Measurements from ENCODE around the gene IPO11. TPM values are rescaled to one million over a fixed set of nuclear protein-coding genes. Genes with fewer than 3 reads are reported as not detected.

The IPO11 gene
- 10 to 100 TPM in 4 of 6 donors, 1 to 10 TPM in 2; 8.3 to 12.1 (median 10.4) TPM for polyA plus RNA-seq (ENCODE audit: low read depth in 6 of 6)

GRCh38 chr5:62412549-62413329 lies at the start of gene IPO11:
Gene IPO11 (plus strand): TSS chr5:62412763. CDS start chr5:62437280, 24,517 bp downstream.
- Mint-ChIP-seq H3K36me3 (no peaks in the 10 kb centered on the region), H3K27me3 (no peaks in the 10 kb centered on the region), H3K27ac (peak within 1 kb of the TSS; percentile 92 to 98 (median 93)), H3K9me3 (no peaks in the 10 kb centered on the region), H3K4me1 (peaks cover 6 to 20% (median 19%) of the 10 kb centered on the region in 3 donors), H3K4me3 (peak within 1 kb of the TSS; percentile 83 to 95 (median 92))
- DNase-seq, result peak; percentile 97
- ATAC-seq (ENCODE audit: low read depth in 2 of 2), result peak; percentile 86 to 89

DNA sequence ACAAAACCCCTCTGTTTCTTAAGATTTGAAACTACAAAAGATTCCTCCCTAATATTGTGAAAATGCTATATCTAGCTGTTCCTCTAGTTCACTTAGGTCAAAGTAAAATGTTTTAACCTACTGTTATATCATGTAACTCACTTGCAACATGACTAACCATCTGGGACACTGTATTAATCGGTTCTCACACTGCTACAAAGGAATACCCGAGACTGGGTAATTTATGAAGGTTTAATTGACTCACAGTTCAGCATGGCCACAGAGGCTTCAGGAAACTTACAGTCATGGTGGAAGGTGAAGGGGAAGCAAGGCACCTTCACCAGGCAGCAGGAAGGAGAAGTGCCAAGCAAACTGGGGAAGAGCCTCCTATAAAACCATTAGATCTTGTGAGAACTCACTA lies 43.5 kb upstream of the IPO11 start:
- Mint-ChIP-seq H3K27me3 (no peaks in the 10 kb centered on the region), H3K4me3 (no peak overlapping the region), H3K9me3 (peaks cover 0 to 3% (median 0%) of the 10 kb centered on the region in 7 donors), H3K4me1 (no peaks in the 10 kb centered on the region), H3K27ac (no peak overlapping the region), H3K36me3 (peaks cover 8 to 14% of the 10 kb centered on the region in 2 donors)
- no peak for ATAC-seq (ENCODE audit: low read depth in 2 of 2)
- DNase-seq, result no peak

- no peak for ATAC-seq (ENCODE audit: low read depth in 2 of 2)
- DNase-seq, result no peak
- Mint-ChIP-seq H3K27me3 (no peaks in the 10 kb centered on the region), H3K4me1 (no peaks in the 10 kb centered on the region), H3K36me3 (peaks cover 0 to 5% of the 10 kb centered on the region in 2 donors), H3K27ac (peak overlapping the region in 1 of 6 donors; percentile 37), H3K9me3 (no peaks in the 10 kb centered on the region), H3K4me3 (no peak overlapping the region)
Measured at GRCh38 chr5:62371409-62371808, 41.2 kb upstream of the IPO11 start.

GRCh38 chr5:62372600-62372999 lies 40.0 kb upstream of the IPO11 start:
- ATAC-seq (ENCODE audit: low read depth in 2 of 2) (no peak), DNase-seq (no peak)
- Mint-ChIP-seq H3K4me3 (no peak overlapping the region), H3K27ac (no peak overlapping the region), H3K27me3 (no peaks in the 10 kb centered on the region), H3K9me3 (no peaks in the 10 kb centered on the region), H3K4me1 (no peaks in the 10 kb centered on the region), H3K36me3 (peaks cover 0 to 5% of the 10 kb centered on the region in 2 donors)

GRCh38 chr5:62373382-62373781 lies 39.2 kb upstream of the IPO11 start:
- ATAC-seq (ENCODE audit: low read depth in 2 of 2) (no peak), DNase-seq (no peak)
- H3K36me3 Mint-ChIP-seq, result peaks cover 0 to 5% of the 10 kb centered on the region in 2 donors
- no peaks in the 10 kb centered on the region for H3K9me3 Mint-ChIP-seq
- H3K27me3 Mint-ChIP-seq, result no peaks in the 10 kb centered on the region
- no peak overlapping the region for H3K27ac Mint-ChIP-seq
- no peaks in the 10 kb centered on the region for H3K4me1 Mint-ChIP-seq
- no peak overlapping the region for H3K4me3 Mint-ChIP-seq

DNA sequence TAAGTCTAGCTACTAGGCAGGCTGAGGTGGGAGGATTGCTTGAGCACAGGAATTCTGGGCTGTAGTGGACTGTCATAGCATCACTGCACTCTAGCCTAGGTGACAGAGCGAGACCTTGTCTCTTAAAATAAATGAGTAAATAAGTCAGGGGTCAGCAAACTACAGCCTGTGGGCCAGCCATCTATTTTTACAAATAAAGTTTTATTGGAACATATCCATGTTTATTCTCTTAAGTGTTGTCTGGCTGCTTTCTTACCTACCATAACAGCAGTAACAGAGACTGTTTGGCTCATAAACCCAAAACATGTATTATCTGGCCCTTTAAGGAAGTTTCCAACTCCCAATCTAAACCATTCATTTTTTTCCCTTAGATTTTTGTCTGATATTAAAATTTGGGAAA lies 38.5 kb upstream of the IPO11 start:
- Mint-ChIP-seq H3K36me3 (peaks cover 0 to 2% of the 10 kb centered on the region in 2 donors), H3K4me3 (no peak overlapping the region), H3K4me1 (no peaks in the 10 kb centered on the region), H3K9me3 (no peaks in the 10 kb centered on the region), H3K27ac (no peak overlapping the region), H3K27me3 (no peaks in the 10 kb centered on the region)
- DNase-seq (no peak), ATAC-seq (ENCODE audit: low read depth in 2 of 2) (no peak)

- Mint-ChIP-seq H3K9me3 (no peaks in the 10 kb centered on the region), H3K27me3 (no peaks in the 10 kb centered on the region), H3K4me1 (no peaks in the 10 kb centered on the region), H3K4me3 (no peak overlapping the region), H3K27ac (no peak overlapping the region), H3K36me3 (peaks cover 0 to 7% of the 10 kb centered on the region in 2 donors)
- ATAC-seq (ENCODE audit: low read depth in 2 of 2) (no peak), DNase-seq (no peak)
Measured at GRCh38 chr5:62375627-62376026, 36.9 kb upstream of the IPO11 start.

DNA sequence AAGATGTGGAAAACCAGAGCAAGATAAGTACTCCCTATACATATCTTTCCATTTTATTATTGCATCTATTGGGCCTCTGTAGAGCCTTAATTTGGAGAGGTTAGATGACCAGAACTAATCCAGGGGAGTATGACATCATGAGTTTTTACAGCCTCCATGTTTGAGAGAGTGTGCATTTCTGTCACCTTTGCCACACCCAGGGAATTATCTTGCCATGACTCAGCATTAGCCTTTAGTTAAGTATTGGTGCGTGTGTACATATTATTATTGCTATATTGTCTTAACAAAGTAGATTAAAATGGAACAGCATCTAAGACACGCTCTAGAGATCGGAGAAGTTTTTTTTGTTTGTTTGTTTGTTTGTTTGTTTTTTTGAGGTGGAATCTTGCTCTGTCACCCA lies 36.5 kb upstream of the IPO11 start:
- no peaks in the 10 kb centered on the region for H3K4me1 Mint-ChIP-seq
- ATAC-seq (ENCODE audit: low read depth in 2 of 2) (no peak), DNase-seq (no peak)
- peaks cover 3 to 11% of the 10 kb centered on the region in 2 donors for H3K36me3 Mint-ChIP-seq
- no peak overlapping the region for H3K27ac Mint-ChIP-seq
- no peaks in the 10 kb centered on the region for H3K27me3 Mint-ChIP-seq
- H3K9me3 Mint-ChIP-seq, result no peaks in the 10 kb centered on the region
- H3K4me3 Mint-ChIP-seq, result no peak overlapping the region

GRCh38 chr5:62385131-62385530 lies 27.4 kb upstream of the IPO11 start:
- H3K4me1 Mint-ChIP-seq, result no peaks in the 10 kb centered on the region
- H3K4me3 Mint-ChIP-seq, result no peak overlapping the region
- DNase-seq (no peak), ATAC-seq (ENCODE audit: low read depth in 2 of 2) (no peak)
- H3K27me3 Mint-ChIP-seq, result no peaks in the 10 kb centered on the region
- H3K36me3 Mint-ChIP-seq, result peaks cover 8 to 18% of the 10 kb centered on the region in 2 donors
- H3K9me3 Mint-ChIP-seq, result no peaks in the 10 kb centered on the region
- peak overlapping the region in 1 of 6 donors; percentile 7 for H3K27ac Mint-ChIP-seq

DNA sequence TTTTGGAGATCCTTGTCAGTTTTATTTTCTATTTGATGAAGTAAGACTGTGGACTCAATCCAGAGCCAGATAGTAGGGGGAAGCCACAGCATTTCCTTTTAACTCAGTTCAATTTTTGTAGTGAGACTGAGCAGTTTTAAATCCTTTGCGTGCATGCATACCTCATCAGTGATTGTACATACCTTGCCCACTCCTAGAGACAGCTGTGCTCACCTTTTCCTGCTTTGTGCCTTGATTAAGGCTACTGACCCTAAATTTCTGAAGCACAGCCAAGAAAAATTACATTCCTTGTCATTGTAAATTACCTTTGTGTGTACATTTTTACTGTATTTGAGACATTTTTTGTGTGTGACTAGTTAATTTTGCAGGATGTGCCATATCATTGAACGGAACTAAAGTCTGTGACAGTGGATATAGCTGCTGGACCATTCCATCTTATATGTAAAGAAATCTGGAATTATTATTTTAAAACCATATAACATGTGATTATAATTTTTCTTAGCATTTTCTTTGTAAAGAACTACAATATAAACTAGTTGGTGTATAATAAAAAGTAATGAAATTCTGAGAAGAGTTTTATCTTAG lies 26.7 kb upstream of the IPO11 start:
- H3K36me3 Mint-ChIP-seq, result peaks cover 6 to 11% of the 10 kb centered on the region in 2 donors
- DNase-seq, result no peak
- H3K4me3 Mint-ChIP-seq, result no peak overlapping the region
- no peak for ATAC-seq (ENCODE audit: low read depth in 2 of 2)
- H3K27ac Mint-ChIP-seq, result peak overlapping the region in 1 of 6 donors; percentile 66
- no peaks in the 10 kb centered on the region for H3K27me3 Mint-ChIP-seq
- H3K4me1 Mint-ChIP-seq, result no peaks in the 10 kb centered on the region
- H3K9me3 Mint-ChIP-seq, result no peaks in the 10 kb centered on the region

GRCh38 chr5:62386824-62387223 lies 25.7 kb upstream of the IPO11 start:
- Mint-ChIP-seq H3K36me3 (peaks cover 0 to 11% of the 10 kb centered on the region in 2 donors), H3K27ac (peak overlapping the region in 1 of 6 donors; percentile 51), H3K4me3 (no peak overlapping the region), H3K27me3 (no peaks in the 10 kb centered on the region), H3K4me1 (no peaks in the 10 kb centered on the region), H3K9me3 (no peaks in the 10 kb centered on the region)
- ATAC-seq (ENCODE audit: low read depth in 2 of 2), result no peak
- DNase-seq, result no peak

- no peak for ATAC-seq (ENCODE audit: low read depth in 2 of 2)
- Mint-ChIP-seq H3K9me3 (no peaks in the 10 kb centered on the region), H3K4me1 (no peaks in the 10 kb centered on the region), H3K36me3 (peaks cover 0 to 19% of the 10 kb centered on the region in 2 donors), H3K4me3 (no peak overlapping the region), H3K27me3 (no peaks in the 10 kb centered on the region), H3K27ac (peak overlapping the region in 2 of 6 donors; percentile 56 to 69)
- DNase-seq, result no peak
Measured at GRCh38 chr5:62395210-62395950, 17.2 kb upstream of the IPO11 start.

DNA sequence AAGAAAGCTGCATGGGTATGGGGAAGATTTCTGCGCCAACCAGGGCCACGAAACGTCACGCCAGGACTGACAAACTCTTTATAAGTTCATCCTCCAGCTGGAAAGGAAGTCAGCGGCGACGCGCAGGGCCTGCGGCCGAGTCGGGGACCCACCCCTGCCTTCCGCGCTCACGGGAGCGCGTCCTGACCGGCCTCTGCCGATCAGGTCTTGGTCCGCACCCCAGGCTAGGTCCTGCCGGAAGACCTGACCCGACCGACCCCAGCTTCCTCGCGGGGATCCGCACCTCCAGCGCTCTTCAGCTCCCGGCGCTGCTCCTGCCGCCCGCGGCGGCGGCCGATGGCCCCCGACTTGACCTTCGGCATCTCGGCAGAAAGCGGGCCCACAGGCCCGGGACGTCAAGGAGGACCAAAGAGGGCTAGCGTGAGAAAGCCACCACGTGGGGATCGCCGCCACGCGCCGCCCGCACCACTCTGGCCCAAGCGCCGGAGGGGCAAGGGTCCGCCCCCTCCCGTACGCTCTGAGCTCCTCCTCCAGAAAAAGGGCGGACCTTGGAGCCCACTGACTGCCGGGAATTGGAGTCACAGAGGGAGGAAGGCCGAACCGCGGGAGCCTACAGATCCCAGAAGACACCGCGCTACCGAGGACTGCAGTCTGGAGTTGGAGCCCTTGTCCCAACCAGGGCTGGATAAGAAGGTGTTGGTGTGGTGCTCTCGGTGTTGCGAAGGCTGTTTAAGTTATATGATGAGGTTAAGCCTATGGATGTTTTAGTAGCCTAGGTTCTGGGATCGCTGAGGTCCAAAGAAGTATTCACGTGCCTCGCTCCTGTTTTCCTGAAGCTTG lies 8.9 kb upstream of the IPO11 start, which contains the start of gene DIMT1:
TSS of gene DIMT1 (minus strand) at position 495 of the 840 bp plus-strand sequence. CDS start at position 362, 133 bp downstream.
- DNase-seq, result peak; percentile 92
- Mint-ChIP-seq H3K4me1 (peaks cover 22 to 26% (median 23%) of the 10 kb centered on the region in 3 donors), H3K9me3 (peaks cover 0 to 2% (median 0%) of the 10 kb centered on the region in 7 donors), H3K36me3 (no peaks in the 10 kb centered on the region), H3K4me3 (peak within 1 kb of the TSS; percentile 96 to 99 (median 98)), H3K27ac (peak within 1 kb of the TSS; percentile 86 to 98 (median 96)), H3K27me3 (no peaks in the 10 kb centered on the region)
- peak; percentile 94 to 96 for ATAC-seq (ENCODE audit: low read depth in 2 of 2)
